Breast epithelium (tissue), 4 donors: ENCODE measurements around the gene SERPINA9. TPM values are rescaled to one million over a fixed set of nuclear protein-coding genes. Genes with fewer than 3 reads are reported as not detected.

Source experiments
- DNase-seq, 2 donors: peaks; one replicate each; pipeline ENCODE4 v3.0.0-alpha.2; 2019; ENCODE audit warnings: low spot score in 2 of 2
- H3K27ac ChIP-seq, 2 donors: fragments of 200-600 bp; sonication (generic) in 1 of 2; one replicate each; pipeline ENCODE4 v1.5.1; 2016 to 2019; ENCODE audit warnings: mild to moderate bottlenecking in 1 of 2
- H3K27me3 ChIP-seq, 2 donors: fragments of 200-600 bp; sonication (generic) in 1 of 2; one replicate each; pipeline versions ENCODE4 v1.5.1 to v1.6.0; 2017 to 2019; ENCODE audit warnings: control low read depth in 1 of 2, mild to moderate bottlenecking in 1 of 2
- H3K36me3 ChIP-seq: fragments of 200-600 bp; one replicate; pipeline ENCODE4 v1.5.1; 2019
- H3K4me1 ChIP-seq, 2 donors: fragments of 200-600 bp; sonication (generic); one replicate each; pipeline ENCODE4 v1.5.1; 2016 to 2019; ENCODE audit warnings: control low read depth in 1 of 2
- H3K4me3 ChIP-seq, 3 donors: fragments of 200-600 bp; sonication (generic); 1 replicate in 2 of 3; 2 replicates in 1 of 3; pipeline ENCODE4 v1.5.1; 2016 to 2019; ENCODE audit warnings: mild to moderate bottlenecking in 3 of 3, moderate library complexity in 2 of 3
- H3K9me3 ChIP-seq, 2 donors: fragments of 200-600 bp; sonication (generic) in 1 of 2; one replicate each; pipeline ENCODE4 v1.5.1; 2016 to 2019; ENCODE audit warnings: control low read depth in 1 of 2
- POLR2A ChIP-seq: fragments of 450-650 bp; IDR thresholded peaks from one replicate; pipeline ENCODE4 v1.6.1; 2016; ENCODE audit warnings: antibody characterized with exemption, mild to moderate bottlenecking, moderate library complexity
- POLR2AphosphoS5 ChIP-seq, 3 donors: sonication (generic); formaldehyde crosslinking; IDR thresholded peaks; one replicate each; pipeline ENCODE4 v1.6.1; 2017; ENCODE audit warnings: antibody characterized with exemption in 3 of 3
- intact Hi-C: fragments of 100-400 bp; cut with DNase I; formaldehyde crosslinking; loops from one replicate; pipeline ENCODE4 v1.15.1; 2023; ENCODE audit warnings: low total_unique reads
- total RNA-seq, 3 donors: library from RNA; depleted of rRNA; stranded (reverse); fragments of >200 nt; gene quantifications; one replicate each; pipeline ENCODE4 v1.1.0, GENCODE V29; 2016
- TF ChIP-seq, protein P1 (sequence below), 3 donors: fragments of 450-650 bp; IDR thresholded peaks; one replicate each; pipeline ENCODE4 v1.5.1; 2016 to 2017; ENCODE audit warnings: antibody characterized with exemption in 3 of 3, mild to moderate bottlenecking in 3 of 3, moderate library complexity in 3 of 3

Gene SERPINA9
- total RNA-seq, 3 donors from 2014 or later: not detected

DNA sequence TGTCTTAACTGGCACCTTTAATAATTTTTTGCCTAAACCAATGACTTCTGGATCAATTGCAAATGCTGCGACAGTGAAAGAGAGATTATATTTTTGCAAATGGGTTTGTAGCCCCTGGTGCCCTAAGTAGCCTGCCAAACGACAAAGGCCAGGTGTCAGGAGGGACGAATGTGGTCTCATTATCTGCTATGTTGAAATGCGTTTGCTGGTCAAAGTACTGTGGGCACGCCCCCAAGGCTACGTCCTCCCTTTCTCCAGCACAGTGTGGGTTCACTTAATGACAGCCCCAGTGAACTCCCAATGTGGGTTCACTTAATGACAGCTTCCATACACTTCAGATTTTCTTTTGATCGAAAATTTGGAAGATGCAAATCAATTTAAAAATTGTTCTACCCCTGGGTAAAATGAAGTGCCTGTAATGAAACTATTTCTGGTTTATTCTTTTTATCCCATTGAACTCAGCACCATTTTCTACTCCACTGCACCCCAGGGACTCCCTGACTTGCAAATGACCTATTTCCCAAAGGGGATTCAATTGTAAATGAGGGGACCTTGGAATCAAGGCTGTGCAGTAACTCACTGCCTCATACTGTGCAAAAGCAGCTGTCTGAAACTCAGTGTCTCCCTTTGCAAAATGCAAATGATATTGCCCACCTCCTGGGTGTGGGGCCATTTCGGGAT, 24.8 kb downstream of the SERPINA9 start:
- no peaks in the 10 kb centered on the region for H3K4me1 ChIP-seq
- no peaks in the 10 kb centered on the region for H3K27me3 ChIP-seq
- H3K4me3 ChIP-seq: no peak overlapping the region
- TF ChIP-seq POLR2A: no peak
- intact Hi-C loops: no loop called here
- DNase-seq: no peak
- H3K9me3 ChIP-seq: peaks cover 0 to 2% of the 10 kb centered on the region in 2 donors
- H3K27ac ChIP-seq: no peak overlapping the region
- H3K36me3 ChIP-seq: no peaks in the 10 kb centered on the region

DNA sequence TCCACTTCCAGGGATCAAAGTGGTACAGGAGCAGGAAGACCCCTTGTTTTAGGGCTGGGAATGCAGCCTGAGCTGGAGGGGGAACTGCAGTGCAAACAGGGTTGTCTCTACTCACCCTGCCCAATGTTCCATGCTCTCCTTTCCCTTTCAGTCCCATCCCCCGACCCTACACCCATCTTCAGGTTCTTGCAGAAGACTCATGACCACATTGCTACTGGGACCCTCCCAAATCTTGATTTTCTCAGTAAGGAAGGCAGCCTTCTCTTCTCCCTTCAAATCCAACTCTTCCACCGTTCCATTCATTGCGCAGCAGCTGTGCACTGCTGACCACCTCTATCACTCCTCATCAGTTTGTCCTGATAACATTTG, 25.3 kb downstream of the SERPINA9 start:
- Histone ChIP-seq H3K27me3 (no peaks in the 10 kb centered on the region), H3K9me3 (no peaks in the 10 kb centered on the region), H3K27ac (no peak overlapping the region), H3K4me3 (no peak overlapping the region), H3K4me1 (no peaks in the 10 kb centered on the region), H3K36me3 (no peaks in the 10 kb centered on the region)
- DNase-seq: no peak
- TF ChIP-seq POLR2AphosphoS5 (IDR thresholded peaks at IDR 0.05): no peak
- TF ChIP-seq, protein P1, sequence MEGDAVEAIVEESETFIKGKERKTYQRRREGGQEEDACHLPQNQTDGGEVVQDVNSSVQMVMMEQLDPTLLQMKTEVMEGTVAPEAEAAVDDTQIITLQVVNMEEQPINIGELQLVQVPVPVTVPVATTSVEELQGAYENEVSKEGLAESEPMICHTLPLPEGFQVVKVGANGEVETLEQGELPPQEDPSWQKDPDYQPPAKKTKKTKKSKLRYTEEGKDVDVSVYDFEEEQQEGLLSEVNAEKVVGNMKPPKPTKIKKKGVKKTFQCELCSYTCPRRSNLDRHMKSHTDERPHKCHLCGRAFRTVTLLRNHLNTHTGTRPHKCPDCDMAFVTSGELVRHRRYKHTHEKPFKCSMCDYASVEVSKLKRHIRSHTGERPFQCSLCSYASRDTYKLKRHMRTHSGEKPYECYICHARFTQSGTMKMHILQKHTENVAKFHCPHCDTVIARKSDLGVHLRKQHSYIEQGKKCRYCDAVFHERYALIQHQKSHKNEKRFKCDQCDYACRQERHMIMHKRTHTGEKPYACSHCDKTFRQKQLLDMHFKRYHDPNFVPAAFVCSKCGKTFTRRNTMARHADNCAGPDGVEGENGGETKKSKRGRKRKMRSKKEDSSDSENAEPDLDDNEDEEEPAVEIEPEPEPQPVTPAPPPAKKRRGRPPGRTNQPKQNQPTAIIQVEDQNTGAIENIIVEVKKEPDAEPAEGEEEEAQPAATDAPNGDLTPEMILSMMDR (IDR thresholded peaks at IDR 0.05): no peak
- intact Hi-C loops: no loop called here

DNA sequence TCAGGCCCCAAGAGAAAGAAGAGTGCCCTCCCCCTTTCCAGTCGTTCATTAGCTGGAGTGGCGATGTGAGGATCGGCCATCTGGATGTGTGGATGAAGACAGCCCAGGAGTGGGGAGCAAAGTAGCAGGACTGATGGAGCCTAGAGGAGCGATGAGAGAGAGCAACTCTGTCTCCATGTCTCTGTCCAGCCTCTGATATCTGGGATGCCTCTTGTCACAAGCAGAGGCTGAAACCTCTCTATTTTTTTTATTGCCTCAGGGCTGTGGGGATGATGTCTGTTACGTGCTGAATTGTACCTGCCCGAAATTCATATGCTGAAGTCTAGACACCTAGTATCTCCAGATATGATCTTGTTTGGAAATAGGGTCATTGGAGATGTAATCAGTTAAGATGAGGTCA, 26.1 kb downstream of the SERPINA9 start:
- Histone ChIP-seq H3K36me3 (no peaks in the 10 kb centered on the region), H3K27me3 (no peaks in the 10 kb centered on the region), H3K4me3 (no peak overlapping the region), H3K4me1 (no peaks in the 10 kb centered on the region), H3K9me3 (no peaks in the 10 kb centered on the region), H3K27ac (no peak overlapping the region)
- intact Hi-C loops: no loop called here
- no peak for DNase-seq
- TF ChIP-seq POLR2AphosphoS5 (IDR thresholded peaks at IDR 0.05) (no peak), POLR2A (no peak)
- TF ChIP-seq, protein P1 (IDR thresholded peaks at IDR 0.05): no peak

DNA sequence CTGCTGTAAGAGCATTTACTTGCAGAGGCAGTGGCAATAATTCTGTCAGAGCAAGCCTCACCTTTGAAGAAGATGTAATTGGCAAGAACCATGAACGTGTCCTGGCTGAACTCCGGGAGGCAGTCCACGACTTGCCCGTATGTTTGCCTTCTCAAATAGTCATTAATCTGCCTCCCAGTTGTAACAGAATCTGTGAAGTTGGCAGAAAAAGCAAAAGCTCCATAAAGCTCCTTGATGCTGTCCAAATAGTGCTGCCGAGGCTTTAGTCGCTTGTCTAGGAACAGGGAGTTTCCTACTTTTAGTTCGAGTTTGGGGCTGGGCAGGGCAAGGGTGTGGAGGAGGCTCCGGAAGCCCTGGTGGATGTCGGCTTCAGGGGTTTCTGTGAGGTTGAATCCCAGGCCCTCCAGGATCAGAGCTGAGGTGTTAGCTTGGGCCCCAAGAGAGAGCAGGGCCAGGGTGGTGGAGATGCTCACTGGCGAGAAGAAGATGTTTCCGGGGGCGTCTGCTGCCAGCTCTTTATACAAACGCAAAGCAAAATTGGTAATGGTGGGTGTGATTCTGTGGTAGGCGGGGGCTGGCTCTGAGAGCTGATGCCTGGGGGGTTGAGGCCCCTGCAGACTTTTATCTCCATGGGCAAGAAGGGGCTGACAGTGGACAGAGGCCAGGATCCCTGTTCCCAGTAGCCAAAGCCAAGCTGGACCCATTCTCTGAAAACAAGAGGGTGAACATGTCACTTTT, 27.8 kb downstream of the SERPINA9 start:
- Histone ChIP-seq H3K4me1 (no peaks in the 10 kb centered on the region), H3K9me3 (no peaks in the 10 kb centered on the region), H3K4me3 (no peak overlapping the region), H3K27me3 (no peaks in the 10 kb centered on the region), H3K36me3 (no peaks in the 10 kb centered on the region), H3K27ac (no peak overlapping the region)
- peak in 1 of 2 donors; percentile 37 for DNase-seq
- TF ChIP-seq, protein P1 (IDR thresholded peaks at IDR 0.05): no peak
- no peak for TF ChIP-seq POLR2AphosphoS5 (IDR thresholded peaks at IDR 0.05)
- TF ChIP-seq POLR2A: no peak
- intact Hi-C loops: no loop called here

DNA sequence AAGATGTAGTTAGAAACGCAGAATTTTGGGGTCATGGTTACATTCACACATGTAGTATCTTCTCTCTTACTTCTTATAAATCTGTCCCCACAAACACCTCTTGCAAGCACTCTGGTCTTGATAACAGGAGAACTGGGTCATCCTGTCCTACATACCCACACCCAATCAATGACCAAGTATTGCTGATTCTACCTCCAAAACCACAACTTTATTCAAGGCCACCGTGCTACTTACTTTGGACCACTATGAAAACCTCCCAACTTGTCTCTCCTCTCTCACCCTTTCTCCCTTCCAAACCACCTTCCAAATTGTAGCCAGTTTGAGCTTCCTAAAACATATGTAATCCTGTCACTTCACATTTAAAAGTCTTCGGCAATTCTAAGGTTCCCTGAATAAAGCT, 28.8 kb downstream of the SERPINA9 start:
- DNase-seq: no peak
- no peak overlapping the region for H3K4me3 ChIP-seq
- no peak overlapping the region for H3K27ac ChIP-seq
- no peaks in the 10 kb centered on the region for H3K9me3 ChIP-seq
- intact Hi-C loops: no loop called here
- H3K4me1 ChIP-seq: no peaks in the 10 kb centered on the region
- H3K27me3 ChIP-seq: no peaks in the 10 kb centered on the region
- TF ChIP-seq POLR2AphosphoS5 (IDR thresholded peaks at IDR 0.05): no peak
- TF ChIP-seq, protein P1 (IDR thresholded peaks at IDR 0.05): no peak
- no peak for TF ChIP-seq POLR2A
- no peaks in the 10 kb centered on the region for H3K36me3 ChIP-seq
